ENCODE data around the gene STK40.

GRCh38 chr1:36390411-36390810 lies 4.7 kb upstream of the STK40 start:
- TF ChIP-seq CTCF (conservative IDR thresholded peaks at IDR 0.05; ENCODE audit: low read depth in 2 of 2) (no peak), POLR2AphosphoS5 (IDR thresholded peaks at IDR 0.05; ENCODE audit: low read depth) (no peak), EZH2 (IDR thresholded peaks at IDR 0.05; ENCODE audit: low read depth, unreplicated experiment) (no peak), ZNF114 (CRISPR knock-in tag; IDR thresholded peaks at IDR 0.05) (no peak), REST (IDR thresholded peaks at IDR 0.05; ENCODE audit: unreplicated experiment) (no peak), ETS1 (IDR thresholded peaks at IDR 0.05) (no peak)
